HepG2 (cell line): Measurements from ENCODE around the gene MDP1. TPM values are rescaled to one million over a fixed set of nuclear protein-coding genes. Genes with fewer than 3 reads are reported as not detected.

Experiments used
- ASH2L ChIP-seq: fragments of 300-600, 200-600 bp; sonication (generic); IDR thresholded peaks from 2 replicates; pipeline ENCODE4 v1.7.0; 2017; ENCODE audit warnings: low read depth, mild to moderate bottlenecking, moderate library complexity, mixed read lengths, low read length; ENCODE audit not compliant: insufficient read length
- CCAR2 ChIP-seq: fragments of 200-400 bp; formaldehyde crosslinking; optimal IDR thresholded peaks from 2 replicates; pipeline ENCODE3; 2018; ENCODE audit warnings: low read depth, mild to moderate bottlenecking, low read length, moderate library complexity
- MED1 ChIP-seq: sonication (generic); formaldehyde crosslinking; IDR thresholded peaks from 2 replicates; pipeline ENCODE4 v1.4.0; 2020; ENCODE audit warnings: missing genetic modification reagents
- MEIS1 ChIP-seq: sonication (generic); formaldehyde crosslinking; IDR thresholded peaks from 2 replicates; pipeline ENCODE4 v1.9.0; 2021; ENCODE audit warnings: mild to moderate bottlenecking, missing genetic modification reagents, moderate library complexity, borderline replicate concordance
- MTA1 ChIP-seq: sonication (generic); formaldehyde crosslinking; IDR thresholded peaks from 2 replicates; pipeline ENCODE4 v1.4.0; 2020; ENCODE audit warnings: missing genetic modification reagents, mild to moderate bottlenecking, borderline replicate concordance
- NCOA5 ChIP-seq: sonication (generic); formaldehyde crosslinking; IDR thresholded peaks from 2 replicates; pipeline ENCODE4 v1.4.0; 2020; ENCODE audit warnings: missing genetic modification reagents
- POLR2A ChIP-seq, 2 experiments: IDR thresholded peaks; 2 replicates each; pipeline ENCODE4 v1.6.1; 2011; ENCODE audit warnings: low read depth in 2 of 2, low read length in 2 of 2, mild to moderate bottlenecking in 1 of 2, moderate library complexity in 1 of 2; ENCODE audit not compliant: insufficient read depth in 1 of 2
- RAD21 ChIP-seq: fragments of 450-650 bp; formaldehyde crosslinking; IDR thresholded peaks from 2 replicates; pipeline ENCODE4 v1.5.0; 2020; ENCODE audit warnings: mild to moderate bottlenecking
- RBM39 ChIP-seq: fragments of 200-400 bp; formaldehyde crosslinking; IDR thresholded peaks from one replicate; pipeline ENCODE4 v1.6.1; 2018; ENCODE audit warnings: antibody characterized with exemption, mild to moderate bottlenecking, low read depth, low read length; ENCODE audit not compliant: poor library complexity, severe bottlenecking
- ZFP36 ChIP-seq: fragments of 150-350 bp; IDR thresholded peaks from 2 replicates; pipeline ENCODE4 v1.6.1; 2018; ENCODE audit warnings: borderline replicate concordance, low read length, low read depth; ENCODE audit not compliant: partially characterized antibody
- ZFY ChIP-seq: sonication (generic); formaldehyde crosslinking; IDR thresholded peaks from 2 replicates; pipeline ENCODE4 v1.4.0; 2020; ENCODE audit warnings: missing genetic modification reagents
- ZIK1 ChIP-seq: sonication (generic); formaldehyde crosslinking; IDR thresholded peaks from 2 replicates; pipeline ENCODE4 v1.5.0; 2020; ENCODE audit warnings: mild to moderate bottlenecking, low read depth, missing genetic modification reagents, borderline replicate concordance
- ZNF101 ChIP-seq: sonication (generic); formaldehyde crosslinking; IDR thresholded peaks from 2 replicates; pipeline ENCODE4 v1.4.0; 2020; ENCODE audit warnings: mild to moderate bottlenecking, low read depth, missing genetic modification reagents, borderline replicate concordance
- polyA plus RNA-seq, 8 experiments: library from polyadenylated mRNA; depleted of rRNA in 3 of 8; stranded (reverse) in 7 of 8; unstranded in 1 of 8; fragments of >200 nt; fragmentation: Illumina TruSeq in 4 of 8; extraction: Trizol in 4 of 8; gene quantifications; 2 replicates each; pipeline versions ENCODE4 v1.2.1 to v1.2.3, GENCODE V29; 2011 to 2016; ENCODE audit warnings: low read depth in 4 of 8, missing spikeins in 1 of 8, mixed read lengths in 1 of 8; ENCODE audit not compliant: insufficient read depth in 1 of 8
- total RNA-seq, 5 experiments: library from RNA; depleted of rRNA; stranded (reverse); fragments of >200 nt; fragmentation: Illumina TruSeq; extraction: Trizol; gene quantifications; 2 replicates each; pipeline ENCODE4 v1.2.3, GENCODE V29; 2016; ENCODE audit warnings: low read depth in 1 of 5
- TF ChIP-seq, protein P1 (sequence below): sonication (generic); formaldehyde crosslinking; IDR thresholded peaks from 2 replicates; pipeline ENCODE4 v1.8.1; 2023; ENCODE audit warnings: mild to moderate bottlenecking, missing genetic modification reagents
- TF ChIP-seq, protein P2 (sequence below): sonication (generic); formaldehyde crosslinking; IDR thresholded peaks from 2 replicates; pipeline ENCODE4 v1.5.0; 2020; ENCODE audit warnings: missing genetic modification reagents, mild to moderate bottlenecking, borderline replicate concordance
- TF ChIP-seq, protein P3 (sequence below): IDR thresholded peaks from 2 replicates; pipeline ENCODE4 v1.6.1; 2016; ENCODE audit warnings: control low read depth
- TF ChIP-seq, protein P4 (sequence below): sonication (generic); formaldehyde crosslinking; IDR thresholded peaks from 2 replicates; pipeline ENCODE4 v1.5.1; 2020; ENCODE audit warnings: mild to moderate bottlenecking, missing genetic modification reagents, borderline replicate concordance
- TF ChIP-seq, protein P5 (sequence below): sonication (generic); formaldehyde crosslinking; IDR thresholded peaks from 2 replicates; pipeline ENCODE4 v1.4.0; 2020; ENCODE audit warnings: low read depth, mild to moderate bottlenecking, missing genetic modification reagents

Gene MDP1
- total and polyA plus RNA-seq, 2 of the 13 experiments (the other 11 are each of a cell fraction or from before 2014, with no cell fraction given), result 44.1 to 48.7 TPM

DNA sequence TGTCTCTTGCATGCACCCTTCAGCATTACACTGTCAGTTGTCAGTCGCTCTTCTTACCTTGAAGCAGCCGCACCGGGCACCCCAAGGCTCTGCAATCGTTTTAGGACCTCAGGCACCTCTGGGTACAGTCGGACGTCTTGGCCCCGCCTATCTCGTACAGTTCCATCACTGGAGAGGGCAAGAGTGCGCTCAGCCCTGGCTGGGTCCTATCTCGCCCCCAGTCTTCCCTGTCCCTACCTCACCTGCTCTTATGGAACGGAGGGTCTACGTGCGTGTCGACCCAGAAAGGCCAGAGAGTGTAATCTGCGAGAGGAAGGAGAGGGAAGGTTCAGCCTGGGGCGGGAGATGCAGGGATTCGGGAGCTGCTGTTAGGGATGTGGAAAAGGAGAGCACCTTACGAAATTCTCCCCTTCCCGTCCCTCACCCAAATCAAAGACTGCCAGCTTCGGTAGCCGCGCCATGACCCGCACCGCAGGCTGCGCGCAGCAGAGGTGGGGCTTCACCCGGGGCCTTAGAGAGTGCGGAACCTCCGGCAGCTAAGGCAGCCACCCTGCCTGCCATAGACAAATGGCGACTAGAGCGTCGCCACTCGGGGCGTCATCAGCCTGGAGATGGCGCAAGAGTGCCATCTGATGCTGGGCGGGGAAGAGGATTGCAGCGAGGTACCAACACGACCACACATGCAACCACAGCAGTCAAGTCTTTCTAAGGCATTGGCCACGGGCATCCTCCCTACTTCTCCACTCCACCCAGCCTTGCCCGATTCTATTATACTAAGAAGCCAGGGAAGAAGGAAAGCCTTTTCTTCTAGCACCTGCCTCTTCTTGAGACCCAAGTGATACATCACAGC is at the start of gene MDP1 (continued):
- TF ChIP-seq MEIS1 (CRISPR knock-in tag) (peak; percentile 100), MTA1 (CRISPR knock-in tag) (peak; percentile 99), RAD21 (CRISPR knock-in tag) (peak; percentile 96), MED1 (CRISPR knock-in tag) (peak; percentile 95), ZFP36 (no peak), ASH2L (peak; percentile 95), ZFY (CRISPR knock-in tag) (peak; percentile 98), NCOA5 (no peak; the same call in 1 of the 2 replicates), ZNF101 (CRISPR knock-in tag) (no peak), ZIK1 (CRISPR knock-in tag) (peak; percentile 99), POLR2A (IDR thresholded peaks at IDR 0.05; ENCODE audit: insufficient read depth in 1 of 2, low read depth in 2 of 2, low read length in 2 of 2) (peak in 1 of 2 experiments; percentile 97; a peak in 2 of 4 replicates), CCAR2 (peak; percentile 91), RBM39 (peak; percentile 93)
- TF ChIP-seq, protein P1, sequence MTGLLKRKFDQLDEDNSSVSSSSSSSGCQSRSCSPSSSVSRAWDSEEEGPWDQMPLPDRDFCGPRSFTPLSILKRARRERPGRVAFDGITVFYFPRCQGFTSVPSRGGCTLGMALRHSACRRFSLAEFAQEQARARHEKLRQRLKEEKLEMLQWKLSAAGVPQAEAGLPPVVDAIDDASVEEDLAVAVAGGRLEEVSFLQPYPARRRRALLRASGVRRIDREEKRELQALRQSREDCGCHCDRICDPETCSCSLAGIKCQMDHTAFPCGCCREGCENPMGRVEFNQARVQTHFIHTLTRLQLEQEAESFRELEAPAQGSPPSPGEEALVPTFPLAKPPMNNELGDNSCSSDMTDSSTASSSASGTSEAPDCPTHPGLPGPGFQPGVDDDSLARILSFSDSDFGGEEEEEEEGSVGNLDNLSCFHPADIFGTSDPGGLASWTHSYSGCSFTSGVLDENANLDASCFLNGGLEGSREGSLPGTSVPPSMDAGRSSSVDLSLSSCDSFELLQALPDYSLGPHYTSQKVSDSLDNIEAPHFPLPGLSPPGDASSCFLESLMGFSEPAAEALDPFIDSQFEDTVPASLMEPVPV (CRISPR knock-in tag), result peak; percentile 99
- TF ChIP-seq, protein P2, sequence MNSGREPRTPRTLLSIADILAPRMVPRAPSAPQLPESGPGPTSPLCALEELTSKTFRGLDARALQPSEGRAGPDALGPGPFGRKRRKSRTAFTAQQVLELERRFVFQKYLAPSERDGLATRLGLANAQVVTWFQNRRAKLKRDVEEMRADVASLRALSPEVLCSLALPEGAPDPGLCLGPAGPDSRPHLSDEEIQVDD (CRISPR knock-in tag), result peak; percentile 90
- TF ChIP-seq, protein P3, sequence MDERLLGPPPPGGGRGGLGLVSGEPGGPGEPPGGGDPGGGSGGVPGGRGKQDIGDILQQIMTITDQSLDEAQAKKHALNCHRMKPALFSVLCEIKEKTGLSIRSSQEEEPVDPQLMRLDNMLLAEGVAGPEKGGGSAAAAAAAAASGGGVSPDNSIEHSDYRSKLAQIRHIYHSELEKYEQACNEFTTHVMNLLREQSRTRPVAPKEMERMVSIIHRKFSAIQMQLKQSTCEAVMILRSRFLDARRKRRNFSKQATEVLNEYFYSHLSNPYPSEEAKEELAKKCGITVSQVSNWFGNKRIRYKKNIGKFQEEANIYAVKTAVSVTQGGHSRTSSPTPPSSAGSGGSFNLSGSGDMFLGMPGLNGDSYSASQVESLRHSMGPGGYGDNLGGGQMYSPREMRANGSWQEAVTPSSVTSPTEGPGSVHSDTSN, result 0 out of 2 replicates have a peak, but pooled peaks have one; percentile 7
- TF ChIP-seq, protein P4, sequence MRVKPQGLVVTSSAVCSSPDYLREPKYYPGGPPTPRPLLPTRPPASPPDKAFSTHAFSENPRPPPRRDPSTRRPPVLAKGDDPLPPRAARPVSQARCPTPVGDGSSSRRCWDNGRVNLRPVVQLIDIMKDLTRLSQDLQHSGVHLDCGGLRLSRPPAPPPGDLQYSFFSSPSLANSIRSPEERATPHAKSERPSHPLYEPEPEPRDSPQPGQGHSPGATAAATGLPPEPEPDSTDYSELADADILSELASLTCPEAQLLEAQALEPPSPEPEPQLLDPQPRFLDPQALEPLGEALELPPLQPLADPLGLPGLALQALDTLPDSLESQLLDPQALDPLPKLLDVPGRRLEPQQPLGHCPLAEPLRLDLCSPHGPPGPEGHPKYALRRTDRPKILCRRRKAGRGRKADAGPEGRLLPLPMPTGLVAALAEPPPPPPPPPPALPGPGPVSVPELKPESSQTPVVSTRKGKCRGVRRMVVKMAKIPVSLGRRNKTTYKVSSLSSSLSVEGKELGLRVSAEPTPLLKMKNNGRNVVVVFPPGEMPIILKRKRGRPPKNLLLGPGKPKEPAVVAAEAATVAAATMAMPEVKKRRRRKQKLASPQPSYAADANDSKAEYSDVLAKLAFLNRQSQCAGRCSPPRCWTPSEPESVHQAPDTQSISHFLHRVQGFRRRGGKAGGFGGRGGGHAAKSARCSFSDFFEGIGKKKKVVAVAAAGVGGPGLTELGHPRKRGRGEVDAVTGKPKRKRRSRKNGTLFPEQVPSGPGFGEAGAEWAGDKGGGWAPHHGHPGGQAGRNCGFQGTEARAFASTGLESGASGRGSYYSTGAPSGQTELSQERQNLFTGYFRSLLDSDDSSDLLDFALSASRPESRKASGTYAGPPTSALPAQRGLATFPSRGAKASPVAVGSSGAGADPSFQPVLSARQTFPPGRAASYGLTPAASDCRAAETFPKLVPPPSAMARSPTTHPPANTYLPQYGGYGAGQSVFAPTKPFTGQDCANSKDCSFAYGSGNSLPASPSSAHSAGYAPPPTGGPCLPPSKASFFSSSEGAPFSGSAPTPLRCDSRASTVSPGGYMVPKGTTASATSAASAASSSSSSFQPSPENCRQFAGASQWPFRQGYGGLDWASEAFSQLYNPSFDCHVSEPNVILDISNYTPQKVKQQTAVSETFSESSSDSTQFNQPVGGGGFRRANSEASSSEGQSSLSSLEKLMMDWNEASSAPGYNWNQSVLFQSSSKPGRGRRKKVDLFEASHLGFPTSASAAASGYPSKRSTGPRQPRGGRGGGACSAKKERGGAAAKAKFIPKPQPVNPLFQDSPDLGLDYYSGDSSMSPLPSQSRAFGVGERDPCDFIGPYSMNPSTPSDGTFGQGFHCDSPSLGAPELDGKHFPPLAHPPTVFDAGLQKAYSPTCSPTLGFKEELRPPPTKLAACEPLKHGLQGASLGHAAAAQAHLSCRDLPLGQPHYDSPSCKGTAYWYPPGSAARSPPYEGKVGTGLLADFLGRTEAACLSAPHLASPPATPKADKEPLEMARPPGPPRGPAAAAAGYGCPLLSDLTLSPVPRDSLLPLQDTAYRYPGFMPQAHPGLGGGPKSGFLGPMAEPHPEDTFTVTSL, result no peak
- TF ChIP-seq, protein P5, sequence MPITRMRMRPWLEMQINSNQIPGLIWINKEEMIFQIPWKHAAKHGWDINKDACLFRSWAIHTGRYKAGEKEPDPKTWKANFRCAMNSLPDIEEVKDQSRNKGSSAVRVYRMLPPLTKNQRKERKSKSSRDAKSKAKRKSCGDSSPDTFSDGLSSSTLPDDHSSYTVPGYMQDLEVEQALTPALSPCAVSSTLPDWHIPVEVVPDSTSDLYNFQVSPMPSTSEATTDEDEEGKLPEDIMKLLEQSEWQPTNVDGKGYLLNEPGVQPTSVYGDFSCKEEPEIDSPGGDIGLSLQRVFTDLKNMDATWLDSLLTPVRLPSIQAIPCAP (CRISPR knock-in tag), result peak; percentile 52; the same call in 1 of the 2 replicates
